Skeletal muscle satellite cell (primary cell): ENCODE data around the gene SFXN5.

Source experiments
- H3K27me3 ChIP-seq: 2 replicates; pipeline ENCODE4 v1.7.0; 2013; ENCODE audit warnings: low read length; ENCODE audit not compliant: control insufficient read depth, insufficient read depth
- H3K36me3 ChIP-seq: 2 replicates; pipeline ENCODE4 v1.7.0; 2013; ENCODE audit warnings: mild to moderate bottlenecking, control low read depth, low read length; ENCODE audit not compliant: insufficient read depth
- H3K4me1 ChIP-seq: 2 replicates; pipeline ENCODE4 v1.7.0; 2013; ENCODE audit warnings: low read length; ENCODE audit not compliant: control insufficient read depth, insufficient read depth
- H3K4me2 ChIP-seq: 2 replicates; pipeline ENCODE4 v1.7.0; 2013; ENCODE audit warnings: mild to moderate bottlenecking, low read length
- H3K4me3 ChIP-seq: 2 replicates; pipeline ENCODE4 v1.7.0; 2013; ENCODE audit warnings: low read length
- H3K9ac ChIP-seq: 2 replicates; pipeline ENCODE4 v1.7.0; 2013; ENCODE audit warnings: mild to moderate bottlenecking, low read depth, low read length, moderate library complexity
- H3K9me3 ChIP-seq: replicated peaks from 2 replicates; pipeline ENCODE4 v1.7.0; 2013; ENCODE audit warnings: mild to moderate bottlenecking, control low read depth, low read length

The SFXN5 gene

DNA sequence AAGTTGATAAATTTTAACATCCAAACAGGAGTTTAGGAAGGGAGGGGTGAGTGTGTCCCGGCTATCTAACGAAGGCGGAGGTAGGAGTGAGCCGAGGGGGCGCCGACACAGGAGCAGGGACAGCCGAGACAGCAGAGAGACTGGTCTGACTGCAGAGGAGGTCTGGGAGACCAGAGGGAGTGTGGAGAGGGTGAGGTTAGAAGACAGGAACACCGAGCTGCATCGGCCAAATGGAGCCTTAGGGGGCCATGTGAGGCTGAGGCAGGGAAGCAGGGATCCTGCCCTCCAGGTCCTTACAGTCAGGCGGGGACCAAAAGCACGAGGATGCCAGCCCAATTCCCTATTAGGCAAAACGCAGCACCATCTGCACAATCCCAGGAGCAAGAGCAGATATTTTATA, 67.0 kb downstream of the SFXN5 start:
- Histone ChIP-seq H3K27me3 (no peaks in the 10 kb centered on the region), H3K9me3 (no peaks in the 10 kb centered on the region), H3K4me3 (no peak overlapping the region), H3K36me3 (peaks cover 6% of the 10 kb centered on the region), H3K4me2 (no peak overlapping the region), H3K4me1 (peaks cover 15% of the 10 kb centered on the region), H3K9ac (no peak overlapping the region)

DNA sequence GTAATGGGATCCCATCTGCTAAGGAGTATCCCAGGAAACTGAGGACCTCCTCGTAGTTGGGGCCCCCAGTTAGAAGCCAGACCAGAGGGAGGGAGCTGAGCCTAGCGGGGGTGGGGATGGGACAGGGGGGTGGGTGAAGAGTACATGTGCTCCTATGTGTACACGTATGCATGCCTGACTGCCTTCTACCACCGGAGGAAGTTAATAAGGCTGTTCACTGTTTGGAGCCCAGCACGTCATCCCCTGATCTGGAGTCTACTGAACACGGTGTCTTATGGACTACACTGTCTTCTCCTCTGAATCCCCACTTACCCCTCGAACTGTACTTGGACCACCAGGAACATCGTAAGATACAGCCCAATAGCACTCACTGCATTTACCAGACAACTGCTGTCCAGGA, 68.5 kb downstream of the SFXN5 start:
- no peak overlapping the region for H3K9ac ChIP-seq
- H3K4me3 ChIP-seq = no peak overlapping the region
- no peak overlapping the region for H3K4me2 ChIP-seq
- H3K4me1 ChIP-seq = peaks cover 15% of the 10 kb centered on the region
- no peaks in the 10 kb centered on the region for H3K9me3 ChIP-seq
- no peaks in the 10 kb centered on the region for H3K27me3 ChIP-seq
- H3K36me3 ChIP-seq = peaks cover 3% of the 10 kb centered on the region

DNA sequence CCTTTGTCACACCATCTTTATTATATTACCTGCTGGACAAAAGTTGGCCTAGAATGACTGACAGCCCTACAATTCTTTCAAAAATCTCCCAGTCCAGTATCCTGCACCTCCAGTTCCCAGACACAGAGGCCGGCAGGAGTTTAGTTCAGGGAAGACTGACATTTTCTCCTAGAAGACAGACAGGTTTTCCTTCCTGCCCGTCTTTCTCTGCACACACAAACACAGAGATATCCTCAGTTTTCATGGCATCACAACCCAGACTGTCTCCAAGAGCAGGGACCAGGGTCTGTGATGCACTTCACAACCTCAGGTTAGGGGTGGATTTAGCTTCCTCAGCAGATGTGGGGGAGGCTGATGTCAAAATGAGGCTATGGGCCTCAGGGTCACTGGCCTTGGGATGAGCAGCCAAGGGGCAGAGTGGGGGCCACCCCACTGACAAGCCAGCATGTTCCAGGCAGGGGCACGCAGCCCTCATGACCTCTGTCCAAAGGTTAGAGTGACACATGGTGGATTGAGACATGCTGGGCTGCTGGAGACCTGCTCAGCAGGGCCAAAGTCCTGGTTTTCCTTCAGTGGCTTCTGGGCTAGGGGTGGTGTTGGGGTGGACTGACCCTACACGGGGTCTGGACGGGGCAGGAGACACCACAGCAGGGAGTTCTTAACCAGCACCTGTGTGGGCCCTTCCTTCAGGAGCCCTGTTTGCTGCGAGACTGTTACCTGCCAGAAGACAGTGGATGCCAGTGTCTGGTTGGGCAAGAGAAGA, 70.5 kb downstream of the SFXN5 start:
- Histone ChIP-seq H3K9ac (no peak overlapping the region), H3K36me3 (no peaks in the 10 kb centered on the region), H3K27me3 (no peaks in the 10 kb centered on the region)

DNA sequence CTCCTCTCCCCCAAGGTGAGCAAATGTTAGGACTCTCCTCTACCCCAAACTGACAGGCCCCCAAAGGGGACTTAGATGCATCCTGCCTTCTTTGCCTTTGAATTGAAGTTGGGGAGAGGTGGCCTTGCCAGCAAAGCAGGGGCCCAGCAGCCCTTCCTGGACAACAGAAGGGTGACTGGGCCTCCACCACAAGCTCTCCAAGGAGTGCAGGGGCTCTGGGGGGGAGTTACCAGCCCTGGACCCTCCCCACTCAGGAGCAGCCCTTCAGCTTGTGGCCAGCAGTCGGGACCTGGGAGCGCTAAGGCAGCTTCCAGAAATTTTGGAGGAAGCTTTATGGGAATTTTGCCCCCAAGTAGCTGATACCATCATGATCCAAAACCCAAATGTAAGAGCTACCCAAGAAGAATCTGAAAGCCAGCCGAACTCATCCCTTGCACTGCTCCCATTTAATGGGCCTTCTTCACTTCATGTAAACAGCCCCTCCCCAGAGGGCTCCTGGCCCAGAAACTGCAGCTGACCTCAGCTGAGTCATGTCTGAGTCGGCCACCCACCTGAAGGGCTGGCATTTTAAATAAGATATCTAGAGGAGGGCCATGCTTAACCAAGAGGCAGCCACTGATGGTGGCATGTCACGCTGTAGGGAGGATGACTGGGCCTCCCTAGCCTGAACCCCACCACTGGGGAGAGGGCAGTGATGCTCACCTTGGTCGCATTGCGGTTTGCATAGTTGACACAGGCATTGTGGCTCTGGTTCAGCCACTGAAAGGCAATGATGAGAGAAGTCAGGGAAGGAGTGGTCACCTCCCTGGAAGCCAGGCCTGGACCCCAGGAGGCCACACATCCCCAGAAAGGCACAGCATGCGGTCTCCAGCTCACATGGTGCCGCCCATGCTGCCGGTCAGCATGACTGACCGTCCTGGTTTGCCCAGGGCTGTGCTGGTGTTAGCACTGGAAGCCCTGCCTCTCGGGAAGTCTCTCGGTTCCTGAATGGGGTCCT, 71.5 kb downstream of the SFXN5 start:
- Histone ChIP-seq H3K36me3 (no peaks in the 10 kb centered on the region), H3K9ac (no peak overlapping the region), H3K4me3 (no peak overlapping the region), H3K27me3 (no peaks in the 10 kb centered on the region), H3K9me3 (no peaks in the 10 kb centered on the region), H3K4me2 (peak overlapping the region; percentile 16), H3K4me1 (peaks cover 10% of the 10 kb centered on the region)

More for the DNA sequence above, 70.5 kb downstream of the SFXN5 start:
- no peaks in the 10 kb centered on the region for H3K9me3 ChIP-seq
- H3K4me1 ChIP-seq = peaks cover 13% of the 10 kb centered on the region
- H3K4me2 ChIP-seq = no peak overlapping the region
- no peak overlapping the region for H3K4me3 ChIP-seq

DNA sequence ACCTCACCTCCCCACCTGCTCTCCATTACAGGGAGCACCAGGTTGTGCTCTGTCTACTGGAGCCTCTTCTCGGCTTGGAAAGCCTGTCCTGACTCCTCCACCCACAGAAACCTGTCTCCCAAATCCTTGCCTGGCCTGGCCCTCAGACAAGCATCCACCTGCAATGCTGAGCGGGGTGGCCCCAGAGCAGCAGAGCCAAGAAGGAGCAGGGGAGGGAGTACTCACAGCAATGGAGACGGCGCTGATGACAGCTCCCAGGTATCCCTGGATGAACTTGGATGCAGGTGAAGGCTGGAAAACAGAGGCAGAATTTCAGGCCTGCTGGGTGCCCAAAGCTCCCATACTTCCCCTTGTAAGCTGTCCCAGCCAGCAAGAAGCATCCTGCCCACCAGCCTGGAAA, 72.8 kb downstream of the SFXN5 start:
- Histone ChIP-seq H3K4me3 (no peak overlapping the region), H3K27me3 (no peaks in the 10 kb centered on the region)

DNA sequence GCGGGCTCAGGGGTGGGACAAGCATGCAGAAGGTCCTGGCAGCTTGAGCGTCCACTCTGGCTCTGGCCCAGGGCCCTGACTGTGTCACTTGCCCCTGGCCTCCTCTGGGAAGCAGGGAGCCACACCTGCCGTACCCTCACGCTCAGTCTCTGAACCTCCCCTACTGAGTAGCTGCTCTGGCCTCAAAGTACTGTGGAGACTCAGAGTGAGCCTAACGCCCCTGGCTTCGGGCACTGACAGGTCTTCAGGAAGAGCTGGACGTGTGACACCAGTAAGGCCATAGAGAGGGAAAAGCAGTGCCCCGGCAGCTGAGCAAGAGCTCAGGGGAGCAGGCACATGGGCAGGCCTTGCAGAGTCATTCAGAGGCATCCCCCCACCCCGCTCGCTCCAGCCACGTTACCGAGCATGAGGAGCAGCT, 73.3 kb downstream of the SFXN5 start:
- H3K36me3 ChIP-seq = no peaks in the 10 kb centered on the region
- H3K4me3 ChIP-seq = no peak overlapping the region
- no peaks in the 10 kb centered on the region for H3K27me3 ChIP-seq
- no peak overlapping the region for H3K4me2 ChIP-seq
- H3K9ac ChIP-seq = no peak overlapping the region
- peaks cover 10% of the 10 kb centered on the region for H3K4me1 ChIP-seq
- H3K9me3 ChIP-seq = no peaks in the 10 kb centered on the region

More for the DNA sequence above, 72.8 kb downstream of the SFXN5 start:
- Histone ChIP-seq H3K9me3 (no peaks in the 10 kb centered on the region), H3K4me1 (peaks cover 10% of the 10 kb centered on the region), H3K4me2 (no peak overlapping the region), H3K9ac (no peak overlapping the region), H3K36me3 (no peaks in the 10 kb centered on the region)

DNA sequence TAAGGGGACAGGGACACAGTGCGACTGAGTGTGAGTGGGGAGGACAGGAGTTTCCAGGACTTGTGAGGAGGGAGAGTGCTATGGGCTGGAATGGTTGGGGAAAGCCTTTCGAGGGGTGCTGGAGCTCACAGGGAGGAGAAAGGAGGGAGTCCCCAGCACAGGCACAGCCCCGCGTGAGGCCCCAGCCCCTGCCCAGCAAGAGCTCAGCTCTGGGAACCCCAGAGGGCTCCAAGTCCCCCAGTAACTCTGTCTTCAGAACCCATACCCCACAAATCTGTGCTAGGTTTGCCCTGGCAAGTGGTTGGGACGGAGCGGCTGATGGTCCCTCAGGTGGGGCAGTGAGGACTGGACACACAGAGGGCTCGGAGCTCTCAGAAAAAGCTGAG, 75.4 kb downstream of the SFXN5 start:
- no peaks in the 10 kb centered on the region for H3K36me3 ChIP-seq
- H3K9ac ChIP-seq = no peak overlapping the region
- H3K9me3 ChIP-seq = no peaks in the 10 kb centered on the region
- H3K4me2 ChIP-seq = no peak overlapping the region
- H3K4me3 ChIP-seq = no peak overlapping the region
- no peaks in the 10 kb centered on the region for H3K27me3 ChIP-seq
- H3K4me1 ChIP-seq = peaks cover 10% of the 10 kb centered on the region

DNA sequence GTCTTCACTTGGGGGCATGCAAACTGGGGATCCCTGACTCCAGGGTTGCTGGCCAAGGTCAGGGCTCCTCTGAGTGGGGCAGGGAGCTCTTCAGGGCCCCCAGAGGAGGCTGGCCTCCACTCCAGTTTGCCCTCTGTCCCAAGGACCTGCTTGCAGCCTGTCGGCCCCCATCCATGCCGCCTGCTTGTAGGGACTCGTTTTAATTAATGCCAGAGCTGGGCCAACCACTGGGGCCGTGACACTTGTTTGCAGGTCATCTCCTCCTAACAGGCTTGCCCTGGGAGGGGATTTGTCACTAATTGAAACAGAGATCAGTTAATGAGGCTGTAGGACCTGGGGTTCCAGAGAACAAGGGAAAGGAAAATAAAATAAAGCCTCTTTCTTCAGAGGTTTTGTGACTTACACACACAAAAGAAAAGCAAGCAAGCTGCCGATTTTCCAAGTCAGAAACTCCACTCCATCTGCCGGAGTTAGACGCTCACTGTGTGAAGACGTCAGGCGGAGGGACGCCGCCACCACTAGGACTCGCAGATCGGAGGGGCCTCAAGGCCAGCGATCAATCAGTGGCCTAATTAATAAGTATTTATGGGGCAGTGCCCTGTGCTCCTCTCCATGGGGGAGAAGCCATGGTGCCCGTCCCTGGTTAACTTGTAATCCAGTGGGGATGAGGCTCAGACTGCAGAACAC, 75.9 kb downstream of the SFXN5 start:
- H3K4me2 ChIP-seq = no peak overlapping the region
- H3K9ac ChIP-seq = no peak overlapping the region
- peaks cover 9% of the 10 kb centered on the region for H3K4me1 ChIP-seq
- H3K4me3 ChIP-seq = no peak overlapping the region
- no peaks in the 10 kb centered on the region for H3K9me3 ChIP-seq
- H3K36me3 ChIP-seq = no peaks in the 10 kb centered on the region
- H3K27me3 ChIP-seq = no peaks in the 10 kb centered on the region

DNA sequence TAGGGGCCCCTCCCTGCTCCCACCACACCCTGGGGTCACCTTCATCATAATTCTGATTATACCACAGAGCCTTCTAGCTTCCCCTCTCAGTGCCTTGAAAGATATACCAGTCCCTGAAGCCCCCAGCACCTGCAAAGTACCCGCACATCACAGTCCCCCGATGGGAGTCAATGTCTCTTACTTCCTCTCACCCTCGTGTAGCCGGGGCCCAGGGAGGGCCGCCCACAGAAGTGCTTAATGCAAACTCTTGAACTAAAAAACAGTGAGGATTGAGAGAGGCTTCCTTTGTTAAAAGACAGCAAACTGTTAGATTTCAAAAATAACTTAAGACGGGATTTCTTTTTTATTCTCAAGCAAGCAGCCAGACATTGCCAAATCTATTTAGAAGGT, 76.5 kb downstream of the SFXN5 start:
- Histone ChIP-seq H3K4me1 (peaks cover 3% of the 10 kb centered on the region), H3K9me3 (no peaks in the 10 kb centered on the region), H3K36me3 (no peaks in the 10 kb centered on the region), H3K27me3 (no peaks in the 10 kb centered on the region), H3K4me3 (no peak overlapping the region), H3K9ac (no peak overlapping the region), H3K4me2 (no peak overlapping the region)

DNA sequence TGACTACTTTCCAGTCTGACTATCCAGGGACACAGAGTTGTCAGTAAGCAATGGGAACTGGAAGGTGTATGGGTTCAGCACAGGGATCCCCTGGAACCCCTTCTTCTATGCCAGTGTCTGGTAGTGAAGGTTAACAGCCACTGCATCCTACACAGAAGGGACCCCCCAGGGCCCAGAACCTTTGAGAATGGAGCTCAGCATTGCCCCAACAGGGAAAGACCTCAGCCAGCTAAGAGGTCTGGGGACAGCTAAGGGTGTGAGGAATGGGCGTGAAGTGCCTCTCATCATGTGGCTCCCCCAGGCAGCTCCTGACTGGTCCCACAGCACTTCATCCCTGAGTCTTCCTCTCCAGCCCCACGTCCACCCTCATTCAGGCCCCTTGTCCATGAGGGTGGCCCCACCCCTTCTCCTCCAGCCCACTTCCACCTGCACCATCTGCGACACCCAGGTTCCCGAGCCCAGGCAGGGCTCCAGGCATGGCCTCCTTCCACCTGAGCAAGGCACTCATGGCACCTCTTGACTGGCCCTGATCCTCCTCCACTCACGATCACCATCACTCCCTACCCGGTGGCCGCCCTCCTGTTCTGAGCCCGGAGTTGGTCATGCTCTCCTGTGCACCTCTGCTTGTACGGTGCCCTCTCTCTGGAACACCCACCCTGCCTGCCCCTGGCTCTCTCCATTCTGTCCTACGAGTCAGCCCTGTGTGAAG, 77.1 kb downstream of the SFXN5 start:
- no peaks in the 10 kb centered on the region for H3K9me3 ChIP-seq
- H3K36me3 ChIP-seq = no peaks in the 10 kb centered on the region
- no peaks in the 10 kb centered on the region for H3K27me3 ChIP-seq
- no peak overlapping the region for H3K9ac ChIP-seq
- H3K4me2 ChIP-seq = no peak overlapping the region
- no peaks in the 10 kb centered on the region for H3K4me1 ChIP-seq
- H3K4me3 ChIP-seq = no peak overlapping the region

DNA sequence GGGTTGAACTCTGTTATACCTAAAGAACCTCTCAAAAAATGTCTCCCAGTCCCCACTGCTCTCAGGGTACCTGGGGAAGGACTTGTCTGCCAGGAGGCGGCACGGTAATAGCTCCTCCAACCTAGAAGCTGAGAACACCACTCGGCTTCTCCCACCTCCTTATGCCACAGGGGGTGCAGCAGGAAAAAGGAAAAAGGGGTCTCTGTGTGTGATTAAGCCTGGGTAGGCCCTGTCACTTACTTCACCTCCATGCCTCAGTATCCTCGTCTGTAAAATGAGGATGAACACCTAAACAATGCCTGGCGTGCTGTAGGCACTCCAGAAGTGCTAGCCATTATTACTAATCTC, 77.6 kb downstream of the SFXN5 start:
- Histone ChIP-seq H3K36me3 (no peaks in the 10 kb centered on the region), H3K4me1 (no peaks in the 10 kb centered on the region), H3K4me2 (no peak overlapping the region), H3K9ac (no peak overlapping the region), H3K4me3 (no peak overlapping the region), H3K27me3 (no peaks in the 10 kb centered on the region), H3K9me3 (no peaks in the 10 kb centered on the region)
